ENCODE data around the gene SCFD2. TPM values are rescaled to one million over a fixed set of nuclear protein-coding genes. Genes with fewer than 3 reads are reported as not detected.

The SCFD2 gene
- polyA plus RNA-seq, 1 of the 3 experiments (the other 2 are of a cell fraction), result 14.1 TPM

- TF ChIP-seq, protein P1, sequence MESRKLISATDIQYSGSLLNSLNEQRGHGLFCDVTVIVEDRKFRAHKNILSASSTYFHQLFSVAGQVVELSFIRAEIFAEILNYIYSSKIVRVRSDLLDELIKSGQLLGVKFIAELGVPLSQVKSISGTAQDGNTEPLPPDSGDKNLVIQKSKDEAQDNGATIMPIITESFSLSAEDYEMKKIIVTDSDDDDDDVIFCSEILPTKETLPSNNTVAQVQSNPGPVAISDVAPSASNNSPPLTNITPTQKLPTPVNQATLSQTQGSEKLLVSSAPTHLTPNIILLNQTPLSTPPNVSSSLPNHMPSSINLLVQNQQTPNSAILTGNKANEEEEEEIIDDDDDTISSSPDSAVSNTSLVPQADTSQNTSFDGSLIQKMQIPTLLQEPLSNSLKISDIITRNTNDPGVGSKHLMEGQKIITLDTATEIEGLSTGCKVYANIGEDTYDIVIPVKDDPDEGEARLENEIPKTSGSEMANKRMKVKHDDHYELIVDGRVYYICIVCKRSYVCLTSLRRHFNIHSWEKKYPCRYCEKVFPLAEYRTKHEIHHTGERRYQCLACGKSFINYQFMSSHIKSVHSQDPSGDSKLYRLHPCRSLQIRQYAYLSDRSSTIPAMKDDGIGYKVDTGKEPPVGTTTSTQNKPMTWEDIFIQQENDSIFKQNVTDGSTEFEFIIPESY (IDR thresholded peaks at IDR 0.05; ENCODE audit: borderline replicate concordance, low read depth), result no peak
- TF ChIP-seq, protein P2, sequence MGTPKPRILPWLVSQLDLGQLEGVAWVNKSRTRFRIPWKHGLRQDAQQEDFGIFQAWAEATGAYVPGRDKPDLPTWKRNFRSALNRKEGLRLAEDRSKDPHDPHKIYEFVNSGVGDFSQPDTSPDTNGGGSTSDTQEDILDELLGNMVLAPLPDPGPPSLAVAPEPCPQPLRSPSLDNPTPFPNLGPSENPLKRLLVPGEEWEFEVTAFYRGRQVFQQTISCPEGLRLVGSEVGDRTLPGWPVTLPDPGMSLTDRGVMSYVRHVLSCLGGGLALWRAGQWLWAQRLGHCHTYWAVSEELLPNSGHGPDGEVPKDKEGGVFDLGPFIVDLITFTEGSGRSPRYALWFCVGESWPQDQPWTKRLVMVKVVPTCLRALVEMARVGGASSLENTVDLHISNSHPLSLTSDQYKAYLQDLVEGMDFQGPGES (IDR thresholded peaks at IDR 0.05; ENCODE audit: low read depth, low read length), result no peak
These were observed 512.5 kb downstream of the SCFD2 start (continued) for GRCh38 chr4:52853351-52853750.

- Histone ChIP-seq H3K4me3 (ENCODE audit: low read depth in 2 of 2, low read length in 1 of 2) (peak overlapping the region in 1 of 2 experiments; percentile 30; a peak in 1 of 4 replicates), H3K9me3 (no peaks in the 10 kb centered on the region), H3K9me2 (no peaks in the 10 kb centered on the region), H3K4me2 (peak overlapping the region; percentile 64), H3K27me3 (ENCODE audit: insufficient read depth) (no peaks in the 10 kb centered on the region), H3F3A (replicated peaks; ENCODE audit: insufficient read depth) (peaks cover 18% of the 10 kb centered on the region), H3K9ac (no peak overlapping the region; the same call in 1 of the 2 replicates), H4K20me1 (ENCODE audit: insufficient read depth) (no peaks in the 10 kb centered on the region), H3K27ac (ENCODE audit: low read depth in 2 of 2, low read length in 1 of 2) (peak overlapping the region; percentile 41 to 73; a peak in 3 of 4 replicates), H3K79me2 (ENCODE audit: insufficient read depth) (no peaks in the 10 kb centered on the region), H3K4me1 (ENCODE audit: control insufficient read depth in 1 of 2, insufficient read depth in 2 of 2, low read depth in 1 of 2, low read length in 1 of 2) (peaks cover 7 to 12% of the 10 kb centered on the region in 2 experiments; a peak in 3 of 4 replicates), H2AFZ (ENCODE audit: low read depth) (peak overlapping the region; percentile 39; the same call in 1 of the 2 replicates), H3K36me3 (replicated peaks in 1 of 2; ENCODE audit: control insufficient read depth in 1 of 2, insufficient read depth in 2 of 2, low read length in 1 of 2) (no peaks in the 10 kb centered on the region)
- no peak for DNase-seq
- CTCF ChIA-PET, result interaction anchor here (2.2 kb wide), 1 partner anchor 130 kb away, joined by 11 read pairs; no protein-coding TSS in a partner anchor
- POLR2A ChIA-PET, result interaction anchor here (1.1 kb wide), 1 partner anchor 16 kb away, joined by 3 read pairs; no protein-coding TSS in a partner anchor
- no peak for TF ChIP-seq RAD21 (IDR thresholded peaks at IDR 0.05; ENCODE audit: low read length)
- TF ChIP-seq, protein P3, sequence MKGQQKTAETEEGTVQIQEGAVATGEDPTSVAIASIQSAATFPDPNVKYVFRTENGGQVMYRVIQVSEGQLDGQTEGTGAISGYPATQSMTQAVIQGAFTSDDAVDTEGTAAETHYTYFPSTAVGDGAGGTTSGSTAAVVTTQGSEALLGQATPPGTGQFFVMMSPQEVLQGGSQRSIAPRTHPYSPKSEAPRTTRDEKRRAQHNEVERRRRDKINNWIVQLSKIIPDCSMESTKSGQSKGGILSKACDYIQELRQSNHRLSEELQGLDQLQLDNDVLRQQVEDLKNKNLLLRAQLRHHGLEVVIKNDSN (IDR thresholded peaks at IDR 0.05; ENCODE audit: borderline replicate concordance, low read depth), result no peak
- TF ChIP-seq TCF12 (IDR thresholded peaks at IDR 0.05), result no peak
- no peak for TF ChIP-seq CHD2 (IDR thresholded peaks at IDR 0.05; ENCODE audit: low read length, partially characterized antibody)
- TF ChIP-seq TEAD4 (IDR thresholded peaks at IDR 0.05; ENCODE audit: borderline replicate concordance, insufficient read depth), result no peak
- no peak for TF ChIP-seq MXI1 (IDR thresholded peaks at IDR 0.05; ENCODE audit: low read depth, low read length)
- TF ChIP-seq JUND (IDR thresholded peaks at IDR 0.05), result no peak
- TF ChIP-seq GABPA (IDR thresholded peaks at IDR 0.05; ENCODE audit: low read depth), result no peak
- no peak for TF ChIP-seq POLR2AphosphoS5 (IDR thresholded peaks at IDR 0.05; ENCODE audit: low read depth, low read length)
- no peak for TF ChIP-seq REST (IDR thresholded peaks at IDR 0.05; ENCODE audit: low read depth, low read length)
- WGBS (ENCODE audit: low lambda C conversion rate), result 42% methylated on average over 2 of the region's 3 CpGs
These were observed 513.1 kb downstream of the SCFD2 start for GRCh38 chr4:52852711-52853110.
